Caki2 (cell line): ENCODE measurements around the gene LRBA. TPM values are rescaled to one million over a fixed set of nuclear protein-coding genes. Genes with fewer than 3 reads are reported as not detected.
"Not testable (repeated sequence)": the region's sequence is repeated elsewhere in the genome, so short reads cannot be mapped to it uniquely, and the experiment has no call there.

Source experiments
- DNase-seq: peaks from one replicate; pipeline ENCODE4 v3.0.0-alpha.2; 2015; ENCODE audit warnings: low read depth
- in situ Hi-C: cut with HindIII; loops from 2 replicates; pipeline ENCODE4 v1.10.0; 2016; ENCODE audit warnings: low sequenced_read_pairs, low pct_unique_long_range_greater_than_20kb, mixed read lengths
- total RNA-seq: library from RNA; depleted of rRNA; stranded (reverse); fragments of >200 nt; shearing (Covaris generic); gene quantifications from 2 replicates; pipeline ENCODE4 v1.2.3, GENCODE V29; 2014; ENCODE audit warnings: low replicate concordance

LRBA gene
- total RNA-seq, 1 experiment from 2014 or later = 23.3 TPM

DNA sequence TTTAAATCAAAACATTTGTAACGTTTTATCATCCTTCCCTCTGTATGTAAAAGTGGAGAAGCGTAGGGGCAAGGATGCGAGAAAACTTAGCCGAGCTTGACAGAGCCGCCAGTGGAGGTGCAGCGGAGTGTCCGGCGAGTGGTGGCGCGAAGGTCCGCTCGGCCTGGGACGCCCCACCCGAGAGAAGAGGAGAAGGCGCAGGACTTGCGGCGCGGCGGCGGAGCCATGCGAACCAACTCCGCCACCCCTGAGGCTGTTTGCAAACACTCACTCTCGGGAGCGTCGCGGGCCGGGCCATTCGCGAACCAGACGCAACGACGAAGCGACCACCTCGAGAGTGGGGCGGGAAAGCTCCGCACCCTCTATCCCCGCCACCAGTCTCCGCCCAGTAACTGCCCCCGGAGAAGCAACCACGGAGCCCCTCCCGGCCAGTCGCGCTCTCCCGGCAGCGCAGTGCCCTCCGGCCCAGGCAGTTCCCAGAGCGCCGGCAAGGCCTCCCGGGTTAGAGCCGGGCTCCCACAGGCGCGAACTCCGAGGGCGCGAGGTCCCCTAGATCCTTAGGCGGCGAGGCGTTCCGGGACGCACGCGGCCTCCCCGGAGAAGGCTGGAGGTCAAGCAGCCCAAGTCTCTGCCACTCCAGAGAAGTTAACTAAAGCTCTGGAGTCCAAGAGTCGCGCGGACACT, 435.4 kb downstream of the LRBA start:
- in situ Hi-C loops = no loop called here
- no peak for DNase-seq

- no peak for DNase-seq
- in situ Hi-C loops = no loop called here
These were observed 436.2 kb downstream of the LRBA start for GRCh38 chr4:150578745-150579501.

DNA sequence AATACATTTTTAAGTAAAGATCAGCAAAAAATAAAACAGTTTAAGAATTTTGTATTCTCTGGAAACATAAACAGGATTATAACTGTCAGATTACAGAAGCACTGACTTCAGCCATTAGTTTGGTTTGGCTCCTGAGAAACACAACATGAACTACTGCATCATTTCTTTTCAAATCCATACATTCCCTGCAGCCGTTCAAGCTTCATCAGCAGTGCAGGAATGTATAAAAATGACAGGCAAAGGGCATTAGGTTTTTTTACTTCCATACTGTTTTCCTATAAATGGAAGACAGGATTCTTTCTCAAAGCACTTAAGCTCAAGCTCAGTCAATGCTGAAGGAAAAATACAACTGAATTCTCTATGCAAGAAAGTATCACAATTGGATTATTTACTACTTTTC, 437.3 kb downstream of the LRBA start:
- in situ Hi-C loops = no loop called here
- DNase-seq = no peak

GRCh38 chr4:150574678-150575077, 440.4 kb downstream of the LRBA start:
- in situ Hi-C loops = no loop called here
- DNase-seq = no peak

- in situ Hi-C loops = no loop called here
- no peak for DNase-seq
These were observed 441.6 kb downstream of the LRBA start for GRCh38 chr4:150573534-150573933.

DNA sequence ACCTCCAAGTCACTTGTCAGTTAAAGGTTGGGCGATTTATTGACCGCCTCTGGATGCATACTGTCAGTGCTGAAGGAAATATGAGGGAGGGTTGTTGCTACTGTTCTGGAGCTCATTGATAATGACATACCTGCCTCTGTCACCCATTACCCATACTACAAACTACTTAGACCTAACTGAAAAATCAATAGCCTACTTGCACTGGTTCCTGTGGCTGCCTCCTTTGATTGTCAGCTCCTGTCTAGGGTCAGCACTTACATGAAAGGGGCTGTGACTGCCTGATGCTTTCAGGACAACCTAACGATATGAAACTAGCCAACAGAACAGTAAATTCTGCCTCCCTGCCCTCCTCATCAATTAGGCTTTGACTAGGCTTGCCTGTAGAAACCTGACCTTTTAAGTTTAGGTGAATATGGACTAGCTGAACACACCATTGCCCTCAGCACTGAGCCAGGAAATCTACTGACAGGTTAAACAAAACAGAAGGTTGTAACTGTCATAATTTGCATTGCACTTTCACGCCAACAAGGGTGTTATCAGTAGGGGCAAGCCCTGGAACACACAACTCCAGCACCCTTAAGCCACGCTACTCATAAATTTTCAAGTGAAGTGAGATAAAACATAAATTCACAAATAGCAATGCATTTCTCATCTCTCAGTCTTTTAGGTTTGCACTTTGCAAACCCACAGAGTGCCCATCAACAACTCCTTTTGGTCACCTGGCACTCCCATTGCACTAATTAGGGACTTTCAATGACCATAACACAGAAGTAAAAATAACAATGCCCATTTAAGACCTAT, 442.2 kb downstream of the LRBA start:
- DNase-seq = no peak
- in situ Hi-C loops = no loop called here

DNA sequence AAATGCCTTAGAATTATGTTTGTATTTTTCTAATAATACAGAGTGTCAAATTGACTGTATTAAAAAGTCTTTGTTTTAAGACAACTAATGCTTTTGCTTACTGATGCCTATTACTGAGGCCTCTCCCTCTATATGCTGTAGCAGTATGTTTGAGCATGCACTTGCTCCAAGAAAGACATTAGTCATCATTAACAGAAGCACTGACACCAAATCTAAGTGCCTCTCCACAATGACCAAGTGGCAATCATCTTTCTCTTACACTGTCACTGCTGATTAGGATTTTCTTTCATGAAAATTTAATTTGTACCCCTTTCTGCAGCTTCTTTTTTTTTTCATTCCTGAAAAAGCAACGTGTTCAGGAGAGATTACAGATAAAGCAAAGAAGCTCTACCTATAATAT, 444.2 kb downstream of the LRBA start:
- DNase-seq = peak; percentile 37
- in situ Hi-C loops = no loop called here

- in situ Hi-C loops = no loop called here
- no peak for DNase-seq
These were observed 445.0 kb downstream of the LRBA start for GRCh38 chr4:150569998-150570535.

- peak; percentile 78 for DNase-seq
- in situ Hi-C loops = no loop called here
These were observed 445.6 kb downstream of the LRBA start for GRCh38 chr4:150569384-150569987.

DNA sequence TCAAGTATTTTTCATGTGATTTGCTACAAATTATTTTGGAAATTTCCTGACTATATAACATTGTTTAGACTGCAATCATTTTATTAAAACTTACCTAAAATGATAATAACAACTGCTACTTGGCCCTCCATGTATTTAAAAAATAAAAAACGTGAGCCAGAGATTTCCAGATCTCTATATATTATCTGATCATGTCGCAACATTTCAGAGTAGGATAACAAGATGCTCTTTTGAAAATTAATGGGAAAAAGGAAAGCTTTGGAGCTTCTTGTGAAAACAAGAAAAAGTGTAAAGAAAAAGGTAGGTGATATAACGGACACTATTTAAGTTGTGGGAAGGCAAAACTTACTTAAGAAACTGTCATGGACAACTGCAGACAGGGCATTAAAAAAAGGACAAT, 448.0 kb downstream of the LRBA start:
- DNase-seq = no peak
- in situ Hi-C loops = no loop called here

DNA sequence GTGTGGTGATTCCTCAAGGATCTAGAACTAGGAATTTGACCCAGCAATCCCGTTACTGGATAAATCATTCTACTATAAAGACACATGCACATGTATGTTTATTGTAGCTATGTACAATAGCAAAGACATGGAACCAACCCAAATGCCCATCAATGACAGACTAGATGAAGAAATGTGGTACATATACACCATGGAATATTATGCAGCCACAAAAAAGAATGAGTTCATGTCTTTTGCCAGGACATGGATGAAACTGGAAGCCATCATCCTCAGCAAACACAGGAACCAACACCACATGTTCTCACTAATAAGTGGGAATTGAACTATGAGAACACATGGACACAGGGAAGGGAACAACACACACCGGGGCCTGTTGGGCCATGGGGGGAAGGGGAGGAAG, 450.1 kb downstream of the LRBA start:
- in situ Hi-C loops, DNase-seq: not testable (repeated sequence)

DNA sequence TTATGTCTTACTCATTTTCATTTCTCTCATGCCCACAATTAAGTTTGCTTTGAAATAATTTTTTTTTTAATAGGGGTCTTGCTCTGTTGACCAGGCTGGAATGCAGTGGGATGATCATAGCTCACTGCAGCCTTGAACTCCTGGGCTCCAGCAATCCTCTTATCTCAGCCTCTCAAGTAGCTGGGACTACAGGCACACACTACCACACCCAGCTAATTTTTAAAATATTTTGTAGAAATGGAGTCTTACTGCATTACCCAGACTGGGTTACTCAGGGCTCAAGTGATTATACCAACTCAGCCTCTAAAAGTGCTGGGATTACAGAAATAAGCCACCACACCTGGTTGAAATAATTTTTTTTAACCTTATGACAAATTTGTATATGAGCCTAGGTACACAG, 452.3 kb downstream of the LRBA start:
- in situ Hi-C loops = no loop called here
- DNase-seq = no peak

GRCh38 chr4:150562250-150562649, 452.8 kb downstream of the LRBA start:
- no peak for DNase-seq
- in situ Hi-C loops = no loop called here

GRCh38 chr4:150561143-150561737, 453.8 kb downstream of the LRBA start:
- in situ Hi-C loops = no loop called here
- DNase-seq = no peak

- DNase-seq = peak; percentile 63
- in situ Hi-C loops = not testable (repeated sequence)
These were observed 457.3 kb downstream of the LRBA start for GRCh38 chr4:150557811-150558210.

- DNase-seq = no peak
- in situ Hi-C loops = no loop called here
These were observed 467.8 kb downstream of the LRBA start for GRCh38 chr4:150547154-150547838.

GRCh38 chr4:150546286-150546685, 468.8 kb downstream of the LRBA start:
- no peak for DNase-seq
- in situ Hi-C loops = no loop called here

GRCh38 chr4:150543042-150543441, 472.0 kb downstream of the LRBA start:
- in situ Hi-C loops = no loop called here
- no peak for DNase-seq
